ENCODE data around the gene UPF3B.
"Not testable (repeated sequence)": the region's sequence is repeated elsewhere in the genome, so short reads cannot be mapped to it uniquely, and the experiment has no call there.

The UPF3B gene, protein sequence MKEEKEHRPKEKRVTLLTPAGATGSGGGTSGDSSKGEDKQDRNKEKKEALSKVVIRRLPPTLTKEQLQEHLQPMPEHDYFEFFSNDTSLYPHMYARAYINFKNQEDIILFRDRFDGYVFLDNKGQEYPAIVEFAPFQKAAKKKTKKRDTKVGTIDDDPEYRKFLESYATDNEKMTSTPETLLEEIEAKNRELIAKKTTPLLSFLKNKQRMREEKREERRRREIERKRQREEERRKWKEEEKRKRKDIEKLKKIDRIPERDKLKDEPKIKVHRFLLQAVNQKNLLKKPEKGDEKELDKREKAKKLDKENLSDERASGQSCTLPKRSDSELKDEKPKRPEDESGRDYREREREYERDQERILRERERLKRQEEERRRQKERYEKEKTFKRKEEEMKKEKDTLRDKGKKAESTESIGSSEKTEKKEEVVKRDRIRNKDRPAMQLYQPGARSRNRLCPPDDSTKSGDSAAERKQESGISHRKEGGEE

DNA sequence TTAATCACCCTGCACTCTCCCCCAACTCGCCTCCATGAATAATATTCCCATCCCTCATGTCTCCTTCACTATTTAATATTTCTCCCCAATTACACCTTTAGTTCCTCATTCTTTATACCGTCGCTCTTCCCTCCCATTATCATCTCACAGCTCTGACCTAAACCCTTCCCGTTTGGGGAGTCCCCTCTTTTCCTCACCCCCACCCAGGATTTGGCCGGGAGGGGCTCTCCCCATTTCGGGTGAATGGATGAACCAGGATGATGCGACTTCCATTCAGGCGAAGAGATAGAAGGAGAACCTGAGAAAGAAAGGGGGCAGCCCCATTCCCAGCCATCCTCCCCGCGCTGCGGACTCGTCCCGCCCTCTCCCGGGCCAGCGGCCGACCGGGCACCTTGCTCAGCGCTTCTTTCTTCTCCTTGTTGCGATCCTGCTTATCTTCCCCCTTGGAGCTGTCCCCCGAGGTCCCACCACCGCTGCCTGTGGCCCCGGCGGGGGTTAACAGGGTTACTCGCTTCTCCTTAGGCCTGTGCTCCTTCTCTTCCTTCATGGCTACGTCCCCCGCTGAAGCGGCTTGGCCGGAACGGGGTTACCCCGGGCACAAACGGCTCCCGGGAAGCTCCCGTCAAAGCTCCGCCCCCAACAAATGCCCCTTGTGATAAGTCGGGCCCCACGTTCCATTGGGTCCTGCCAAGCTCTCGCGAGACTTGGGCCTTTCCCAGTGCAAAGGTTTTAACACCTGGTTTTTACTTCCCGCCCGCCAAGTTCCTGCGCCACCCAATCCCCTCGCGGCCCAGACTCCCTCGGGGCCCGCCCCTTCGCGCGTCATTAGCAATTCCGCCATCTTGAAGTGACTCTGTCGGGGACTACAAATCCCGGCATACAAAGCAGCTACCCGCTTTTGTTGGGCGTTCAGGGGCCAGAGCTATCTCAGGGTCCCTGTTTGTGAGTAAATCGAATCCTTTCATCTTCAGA is at the start of gene UPF3B:
Gene UPF3B (minus strand): TSS at position 582 of the 972 bp plus-strand sequence. CDS start 35 bp downstream, at position 547.
- DNase-seq (ENCODE audit: low spot score) (peak; percentile 95), ATAC-seq (ENCODE audit: low read depth) (peak; percentile 95)
- H3K27me3 ChIP-seq (ENCODE audit: insufficient read depth, poor library complexity, severe bottlenecking) = no peaks in the 10 kb centered on the region
- no peaks in the 10 kb centered on the region for H3K4me1 ChIP-seq (ENCODE audit: insufficient read depth, poor library complexity, severe bottlenecking)
- no peaks in the 10 kb centered on the region for H3K9me3 ChIP-seq (ENCODE audit: severe bottlenecking)
- peak within 1 kb of the TSS; percentile 43 for H3K27ac ChIP-seq (ENCODE audit: poor library complexity, severe bottlenecking)
- peaks cover 13% of the 10 kb centered on the region for H3K36me3 ChIP-seq (ENCODE audit: low read depth)
- peak within 1 kb of the TSS; percentile 71 for H3K4me3 ChIP-seq (ENCODE audit: severe bottlenecking)
- no peak for TF ChIP-seq CTCF (IDR thresholded peaks at IDR 0.05; ENCODE audit: poor library complexity, severe bottlenecking)

GRCh38 chrX:119900976-119901375 is 48.2 kb upstream of the UPF3B start:
- DNase-seq (ENCODE audit: low spot score) (no peak), ATAC-seq (ENCODE audit: low read depth) (no peak)
- Histone ChIP-seq H3K4me3 (ENCODE audit: severe bottlenecking) (no peak overlapping the region), H3K4me1 (ENCODE audit: insufficient read depth, poor library complexity, severe bottlenecking) (no peaks in the 10 kb centered on the region), H3K27me3 (ENCODE audit: insufficient read depth, poor library complexity, severe bottlenecking) (no peaks in the 10 kb centered on the region), H3K9me3 (ENCODE audit: severe bottlenecking) (no peaks in the 10 kb centered on the region), H3K36me3 (ENCODE audit: low read depth) (no peaks in the 10 kb centered on the region), H3K27ac (ENCODE audit: poor library complexity, severe bottlenecking) (no peak overlapping the region)
- no peak for TF ChIP-seq CTCF (IDR thresholded peaks at IDR 0.05; ENCODE audit: poor library complexity, severe bottlenecking)

DNA sequence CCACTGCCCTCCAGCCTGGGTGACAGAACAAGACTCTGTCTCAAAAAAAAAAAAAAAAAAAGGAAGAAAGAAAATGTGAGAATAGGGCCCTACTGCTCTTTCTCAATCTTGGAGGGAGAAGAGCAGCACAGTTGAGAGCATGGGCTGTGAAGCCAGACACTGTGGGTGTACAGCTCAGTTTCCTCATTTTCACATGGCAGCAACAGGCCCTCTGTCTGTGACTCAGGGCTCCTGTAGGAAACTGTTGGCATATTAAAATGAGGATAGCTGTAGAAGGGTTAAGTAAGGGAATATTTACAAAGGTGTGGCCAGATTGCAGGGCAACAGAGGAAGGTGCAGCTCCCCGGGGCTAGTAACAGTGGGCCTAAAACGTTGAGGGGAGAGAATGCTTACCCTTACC is 46.4 kb upstream of the UPF3B start:
- H3K9me3 ChIP-seq (ENCODE audit: severe bottlenecking) = no peaks in the 10 kb centered on the region
- no peak overlapping the region for H3K4me3 ChIP-seq (ENCODE audit: severe bottlenecking)
- H3K36me3 ChIP-seq (ENCODE audit: low read depth) = no peaks in the 10 kb centered on the region
- DNase-seq (ENCODE audit: low spot score) (no peak), ATAC-seq (ENCODE audit: low read depth) (no peak)
- no peak for TF ChIP-seq CTCF (IDR thresholded peaks at IDR 0.05; ENCODE audit: poor library complexity, severe bottlenecking)
- H3K27ac ChIP-seq (ENCODE audit: poor library complexity, severe bottlenecking) = no peak overlapping the region
- no peaks in the 10 kb centered on the region for H3K4me1 ChIP-seq (ENCODE audit: insufficient read depth, poor library complexity, severe bottlenecking)
- no peaks in the 10 kb centered on the region for H3K27me3 ChIP-seq (ENCODE audit: insufficient read depth, poor library complexity, severe bottlenecking)

GRCh38 chrX:119895843-119896326 is 43.1 kb upstream of the UPF3B start, which contains the start of gene AKAP14:
Gene AKAP14, plus strand, starts transcription at chrX:119895893. Its CDS starts 7,331 bp downstream, at chrX:119903224.
- Histone ChIP-seq H3K4me1 (ENCODE audit: insufficient read depth, poor library complexity, severe bottlenecking) (no peaks in the 10 kb centered on the region), H3K9me3 (ENCODE audit: severe bottlenecking) (no peaks in the 10 kb centered on the region), H3K4me3 (ENCODE audit: severe bottlenecking) (no peak within 1 kb of the TSS), H3K27ac (ENCODE audit: poor library complexity, severe bottlenecking) (no peak within 1 kb of the TSS), H3K36me3 (ENCODE audit: low read depth) (no peaks in the 10 kb centered on the region), H3K27me3 (ENCODE audit: insufficient read depth, poor library complexity, severe bottlenecking) (no peaks in the 10 kb centered on the region)
- ATAC-seq (ENCODE audit: low read depth) (no peak), DNase-seq (ENCODE audit: low spot score) (no peak)
- no peak for TF ChIP-seq CTCF (IDR thresholded peaks at IDR 0.05; ENCODE audit: poor library complexity, severe bottlenecking)

- not testable (repeated sequence) for H3K27ac ChIP-seq (ENCODE audit: poor library complexity, severe bottlenecking); ATAC-seq (ENCODE audit: low read depth); DNase-seq (ENCODE audit: low spot score)
Observed at GRCh38 chrX:119891961-119892692, 39.4 kb upstream of the UPF3B start.

DNA sequence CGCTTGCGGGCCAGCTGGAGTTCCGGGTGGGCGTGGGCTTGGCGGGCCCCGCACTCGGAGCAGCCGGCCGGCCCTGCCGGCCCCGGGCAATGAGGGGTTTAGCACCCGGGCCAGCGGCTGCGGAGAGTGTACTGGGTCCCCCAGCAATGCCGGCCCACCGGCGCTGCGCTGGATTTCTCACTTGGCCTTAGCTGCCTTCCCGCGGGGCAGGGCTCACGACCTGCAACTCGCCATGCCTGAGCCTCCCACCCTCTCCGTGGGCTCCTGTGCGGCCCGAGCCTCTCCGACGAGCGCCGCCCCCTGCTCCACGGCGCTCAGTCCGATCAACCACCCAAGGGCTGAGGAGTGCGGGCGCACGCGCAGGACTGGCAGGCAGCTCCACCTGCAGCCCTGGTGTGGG is 37.9 kb upstream of the UPF3B start:
- not testable (repeated sequence) for H3K9me3 ChIP-seq (ENCODE audit: severe bottlenecking); ATAC-seq (ENCODE audit: low read depth); H3K36me3 ChIP-seq (ENCODE audit: low read depth); DNase-seq (ENCODE audit: low spot score); H3K27me3 ChIP-seq (ENCODE audit: insufficient read depth, poor library complexity, severe bottlenecking); H3K27ac ChIP-seq (ENCODE audit: poor library complexity, severe bottlenecking); H3K4me1 ChIP-seq (ENCODE audit: insufficient read depth, poor library complexity, severe bottlenecking); H3K4me3 ChIP-seq (ENCODE audit: severe bottlenecking)

More at GRCh38 chrX:119891961-119892692, 39.4 kb upstream of the UPF3B start:
- H3K36me3 ChIP-seq (ENCODE audit: low read depth); H3K27me3 ChIP-seq (ENCODE audit: insufficient read depth, poor library complexity, severe bottlenecking); H3K9me3 ChIP-seq (ENCODE audit: severe bottlenecking); H3K4me1 ChIP-seq (ENCODE audit: insufficient read depth, poor library complexity, severe bottlenecking); H3K4me3 ChIP-seq (ENCODE audit: severe bottlenecking): not testable (repeated sequence)
